Fibroblast of gingiva (primary cell): Measurements from ENCODE around the gene ASTN2.

ENCODE experiments used
- DNase-seq: peaks from one replicate; pipeline ENCODE4 v3.0.0-alpha.2; 2011; ENCODE audit warnings: low read depth

Gene ASTN2

DNA sequence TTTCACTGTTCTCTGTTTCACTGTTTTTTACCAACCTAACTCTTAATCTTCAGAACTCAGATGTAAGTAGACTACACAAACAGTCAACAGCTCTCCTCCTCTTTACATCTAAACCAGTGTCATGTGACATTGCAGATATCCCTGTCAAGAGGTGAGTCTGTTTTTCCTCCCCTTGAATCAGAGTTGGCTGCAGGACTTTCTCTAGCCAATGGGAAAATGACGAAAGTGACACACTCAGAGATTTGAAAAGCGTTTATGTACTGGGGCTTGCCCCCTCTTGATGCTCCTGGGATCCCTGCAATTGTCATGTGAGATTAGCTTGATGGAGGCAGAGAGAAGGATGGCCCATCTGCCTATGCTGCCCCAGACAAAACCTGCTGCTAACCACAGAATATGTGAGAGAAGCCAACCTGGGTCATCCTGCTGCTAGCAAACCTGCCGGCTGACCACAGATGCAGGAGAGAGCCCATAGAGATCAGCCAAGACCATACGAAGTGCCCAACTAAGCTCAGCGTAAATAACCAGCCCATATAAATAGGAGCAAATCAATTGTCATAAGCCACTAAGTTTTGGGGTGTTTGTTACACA, 111.1 kb downstream of the ASTN2 start:
- no peak for DNase-seq

DNA sequence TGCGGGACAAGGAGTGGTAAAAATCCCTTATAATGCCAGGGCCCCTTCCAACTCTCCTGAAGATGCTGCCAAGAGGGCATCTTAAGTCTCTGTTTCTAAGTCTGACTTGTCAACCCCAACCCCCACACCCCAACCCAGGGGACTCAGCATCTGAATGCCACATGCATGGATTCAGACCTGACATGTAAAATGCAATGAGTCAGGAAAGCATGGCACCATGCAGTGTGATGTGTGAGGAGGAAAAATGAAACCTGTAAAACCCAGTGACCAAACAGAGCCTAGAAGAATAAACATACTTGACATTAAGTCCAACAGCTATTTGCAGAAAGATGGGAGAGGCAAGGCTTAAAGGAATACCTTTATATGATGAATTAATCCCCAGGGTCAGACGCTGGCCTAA, 112.4 kb downstream of the ASTN2 start:
- no peak for DNase-seq

DNA sequence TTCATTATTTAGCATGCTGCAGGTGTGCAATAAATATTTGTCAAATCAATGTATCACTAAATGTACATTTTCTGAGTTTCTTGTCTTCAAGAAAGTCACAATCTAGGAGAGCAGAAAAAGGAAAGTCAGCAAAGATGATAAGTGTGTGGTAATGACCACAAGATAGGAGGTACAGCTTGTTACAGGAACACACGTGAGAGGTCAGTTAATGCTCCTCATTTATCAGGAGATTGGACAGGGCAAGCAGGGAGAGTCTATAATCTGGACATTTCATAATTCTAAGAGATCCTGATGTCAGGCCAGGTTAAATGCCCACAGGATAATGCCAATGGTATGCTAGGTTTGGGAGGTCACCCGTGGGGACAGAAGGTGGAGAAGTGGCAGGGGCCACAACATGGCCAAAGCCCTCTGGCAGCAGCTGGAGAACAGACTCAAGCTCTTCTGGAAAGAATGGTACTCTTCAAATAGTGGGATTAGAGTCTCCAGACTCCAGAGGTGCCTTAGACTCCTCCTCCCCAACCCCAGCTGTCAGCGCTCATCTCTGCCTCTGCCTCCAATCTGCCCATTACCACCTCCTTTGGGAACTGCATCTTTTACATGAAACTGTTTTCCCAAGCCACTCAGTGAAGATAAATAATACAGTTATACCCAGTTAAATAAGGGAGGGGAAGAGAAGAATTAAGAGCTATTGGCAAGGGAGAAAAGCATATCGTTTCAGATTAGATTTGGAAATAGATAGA, 114.3 kb downstream of the ASTN2 start:
- DNase-seq, result no peak

DNA sequence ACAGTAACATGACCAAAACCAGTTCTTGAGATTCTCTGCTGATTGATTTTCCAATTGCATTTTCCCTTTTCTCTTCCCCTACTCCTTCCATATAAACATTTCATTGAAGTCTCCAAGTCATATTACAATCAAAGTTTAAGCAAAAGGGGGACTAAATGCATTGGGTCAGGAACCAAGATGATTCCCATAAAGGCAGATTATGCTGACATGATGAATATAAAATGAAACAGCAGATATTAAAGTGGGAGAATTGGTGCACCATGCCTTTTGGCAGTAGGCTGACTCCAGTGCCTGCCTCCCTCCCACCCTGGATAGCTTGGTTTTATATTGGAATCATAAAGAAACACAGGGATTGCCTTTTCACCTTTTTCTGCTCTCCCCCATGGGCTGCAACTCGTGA, 118.4 kb downstream of the ASTN2 start:
- DNase-seq, result no peak

DNA sequence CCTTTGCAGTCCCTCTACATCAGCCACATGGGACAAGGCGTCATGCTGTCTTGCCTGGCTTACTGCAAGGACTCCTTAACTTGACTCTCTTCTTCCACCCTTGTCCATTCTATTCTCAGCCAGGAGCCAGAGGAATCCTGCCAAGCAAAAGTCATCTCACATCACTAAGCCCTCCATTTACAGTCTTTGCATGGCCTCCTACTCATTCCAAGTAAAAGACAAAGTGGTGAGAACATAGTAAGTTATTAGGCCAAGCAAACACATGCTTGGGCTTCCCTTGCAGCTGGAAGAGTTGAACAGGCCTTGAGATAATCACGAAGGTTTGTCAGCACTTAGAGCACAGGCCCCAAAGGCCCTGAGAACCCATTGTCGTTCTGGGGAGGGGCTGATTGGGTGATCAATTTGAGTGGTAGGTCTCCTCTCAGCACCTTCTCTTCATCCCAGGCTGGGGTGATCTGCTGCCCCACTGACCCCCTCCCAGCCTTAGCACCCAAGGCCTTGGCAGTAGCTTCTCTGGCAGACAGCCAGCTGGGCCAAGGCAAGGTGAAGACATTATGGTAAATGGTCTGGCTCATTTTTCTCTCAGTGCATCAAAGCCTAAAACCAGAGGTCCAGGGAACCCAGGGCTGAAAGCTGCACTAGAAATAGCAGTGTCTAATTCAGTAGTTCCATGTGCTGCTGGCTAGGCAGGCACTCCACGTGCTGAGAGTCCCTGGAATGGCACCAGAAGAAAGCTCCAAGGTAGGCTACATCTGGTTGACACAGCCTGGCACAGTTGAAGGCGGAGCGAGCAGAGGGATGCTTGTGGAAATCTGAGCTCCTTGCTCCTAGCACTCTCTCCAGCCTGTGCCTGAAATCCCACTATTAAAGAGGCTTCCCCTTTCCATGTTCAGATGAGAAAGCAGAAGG, 121.4 kb downstream of the ASTN2 start:
- DNase-seq, result no peak

DNA sequence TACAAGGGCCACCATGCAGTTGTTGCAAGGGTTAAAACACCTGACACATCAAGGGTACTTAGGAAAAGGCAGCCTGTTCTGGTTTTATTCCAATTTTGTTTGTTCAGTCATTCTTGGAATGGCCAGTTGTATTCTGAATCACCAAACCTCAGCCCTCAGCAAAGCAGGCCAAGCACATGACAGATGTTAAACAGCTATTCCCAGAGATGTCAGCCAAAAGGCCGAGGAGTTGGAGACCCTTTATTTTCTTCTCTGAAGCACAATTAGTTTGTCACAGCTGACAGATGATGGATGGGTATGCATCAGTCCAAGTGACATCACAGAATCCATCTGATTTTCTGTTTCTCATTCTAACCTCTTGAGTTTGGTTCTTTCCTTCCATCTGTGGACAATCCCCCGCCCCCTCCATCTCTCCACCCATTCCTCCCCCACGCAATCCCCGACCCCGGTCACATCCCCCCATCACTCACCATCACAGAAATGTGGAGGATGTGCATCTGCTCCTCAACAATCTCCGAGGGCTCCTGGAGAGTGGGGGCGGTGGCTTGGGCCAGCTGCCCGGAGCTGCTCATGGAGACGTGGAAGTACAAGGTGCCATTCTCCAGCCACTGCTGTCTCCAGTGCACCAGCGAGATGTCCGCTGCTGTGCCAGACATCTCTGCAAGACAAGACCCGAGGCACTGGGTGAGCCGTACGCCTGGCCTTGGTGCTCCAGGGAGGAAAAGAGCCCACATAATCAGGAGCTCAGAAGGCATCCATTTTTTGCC, 123.8 kb downstream of the ASTN2 start:
- DNase-seq, result no peak

DNA sequence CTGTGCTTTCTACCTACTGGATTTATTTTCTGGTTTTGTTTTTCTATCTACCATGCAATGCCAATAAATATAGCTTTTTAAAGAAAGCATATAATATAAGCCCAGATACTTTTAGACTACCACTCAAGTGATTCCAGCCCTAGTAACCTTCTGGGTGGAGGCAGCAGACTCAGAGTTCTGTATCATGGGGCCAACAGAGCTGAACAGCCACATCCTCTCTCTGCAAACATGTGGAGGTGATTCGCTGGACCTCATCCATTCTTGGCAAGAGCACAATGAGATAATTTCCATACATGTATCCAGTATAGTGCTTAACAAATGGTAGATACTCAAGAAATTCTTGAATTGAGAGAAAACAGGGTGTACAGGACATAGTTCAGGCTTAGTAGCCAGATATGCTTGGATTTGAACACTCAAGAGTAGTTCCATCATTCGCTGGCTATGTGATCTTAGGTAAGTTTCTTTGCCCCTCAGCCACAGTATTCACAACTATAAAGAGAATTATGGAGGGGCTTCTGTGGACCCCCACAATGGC, 124.5 kb downstream of the ASTN2 start:
- DNase-seq, result no peak

DNA sequence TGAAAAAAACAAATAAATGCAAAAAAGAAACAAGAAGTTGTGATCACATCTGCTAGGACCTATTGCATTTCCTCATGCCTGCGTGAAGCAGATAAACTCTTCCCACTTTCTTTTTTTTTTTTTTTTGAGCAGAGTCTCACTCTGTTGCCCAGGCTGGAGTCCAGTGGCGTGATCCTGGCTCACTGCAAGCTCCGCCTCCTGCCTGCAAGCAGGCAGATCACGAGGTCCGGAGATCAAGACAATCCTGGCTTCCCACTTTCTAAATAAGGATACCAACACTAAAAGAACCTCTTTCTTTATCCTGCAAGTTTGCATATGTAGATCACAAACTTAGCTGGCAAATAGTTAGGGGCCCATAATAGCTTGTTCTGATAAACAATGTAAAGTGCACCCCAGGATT, 128.6 kb downstream of the ASTN2 start:
- no peak for DNase-seq

DNA sequence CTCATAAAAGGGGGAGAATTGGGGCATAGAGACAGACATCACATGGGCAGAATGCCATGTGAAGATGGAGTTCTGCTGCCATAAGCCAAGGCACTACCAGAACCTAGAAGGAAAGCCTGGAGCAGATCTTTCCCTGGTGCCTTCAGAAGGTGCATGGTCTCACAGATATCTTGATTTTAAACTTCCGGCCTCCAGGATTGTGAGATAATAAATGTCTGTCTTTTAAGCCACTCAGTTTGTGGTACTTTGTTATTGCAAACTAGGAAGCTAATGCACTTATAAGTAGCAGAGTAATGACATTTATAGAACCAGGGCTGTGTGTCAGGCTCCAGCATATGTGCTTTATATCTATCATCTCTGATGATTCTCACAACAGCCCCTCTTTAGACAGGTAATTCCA, 130.4 kb downstream of the ASTN2 start:
- DNase-seq, result no peak

DNA sequence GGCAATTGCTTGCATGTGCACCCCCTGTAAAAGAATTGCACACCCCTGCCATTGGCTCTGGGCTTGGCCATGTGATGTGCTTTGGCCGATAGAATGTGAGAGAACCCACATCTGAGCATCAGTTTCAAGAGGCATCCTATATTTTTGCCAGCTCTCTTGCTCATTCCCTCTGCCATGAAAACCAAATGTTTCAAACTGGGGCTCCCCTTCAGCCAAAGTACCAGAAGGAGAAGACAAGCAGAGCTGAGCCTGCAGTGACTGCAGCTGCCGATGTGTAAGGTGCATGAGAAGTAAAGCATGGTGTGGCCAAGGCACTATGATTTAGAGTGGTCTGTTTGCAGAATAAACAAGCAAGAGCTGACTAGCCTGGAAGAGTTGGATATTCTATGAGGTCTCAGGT, 132.3 kb downstream of the ASTN2 start:
- no peak for DNase-seq

DNA sequence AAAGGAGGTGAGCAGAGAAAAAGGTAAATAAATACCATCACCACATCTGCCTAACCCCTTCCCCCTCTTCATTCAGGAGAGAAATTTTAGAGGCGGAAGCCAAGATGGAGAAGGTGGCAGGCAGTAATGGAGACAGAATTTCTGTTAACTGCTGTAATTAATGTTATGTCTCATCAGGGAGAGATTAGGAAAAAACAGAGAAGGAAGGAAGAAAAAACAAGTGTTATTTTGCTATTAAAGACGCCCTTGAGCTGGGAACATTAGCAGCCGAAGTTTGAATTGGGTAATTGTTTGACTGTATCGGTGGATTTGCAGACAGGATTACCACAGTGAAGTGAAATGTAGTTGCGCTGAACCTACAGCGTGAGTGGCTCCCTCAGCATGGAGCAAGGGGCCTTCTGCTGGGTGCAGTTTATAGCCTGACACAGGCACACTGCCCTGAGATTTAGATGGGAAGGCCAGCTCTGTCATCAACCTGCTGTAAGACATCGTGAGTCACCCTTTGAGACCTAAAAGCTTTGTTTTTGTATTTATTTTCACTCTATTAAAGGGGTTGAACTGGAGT, 136.3 kb downstream of the ASTN2 start:
- DNase-seq, result no peak

DNA sequence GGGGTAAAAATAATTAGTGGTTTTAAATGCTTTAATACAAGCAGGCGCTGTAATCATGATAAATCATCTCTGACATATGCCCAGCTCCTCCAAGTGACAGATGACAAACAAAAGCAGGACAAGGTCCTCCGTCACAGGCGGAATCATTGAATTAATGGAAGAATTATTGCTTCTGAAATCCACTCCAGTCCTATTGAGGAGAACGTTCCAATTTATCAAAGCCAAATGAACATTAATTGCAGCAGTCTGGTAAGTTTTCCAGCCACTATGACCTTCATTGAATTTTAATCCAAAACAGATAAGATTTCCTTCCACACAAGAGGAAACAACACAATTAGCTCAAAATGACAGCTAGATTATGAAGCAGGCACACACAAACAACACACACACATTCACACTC, 136.8 kb downstream of the ASTN2 start:
- DNase-seq, result no peak

DNA sequence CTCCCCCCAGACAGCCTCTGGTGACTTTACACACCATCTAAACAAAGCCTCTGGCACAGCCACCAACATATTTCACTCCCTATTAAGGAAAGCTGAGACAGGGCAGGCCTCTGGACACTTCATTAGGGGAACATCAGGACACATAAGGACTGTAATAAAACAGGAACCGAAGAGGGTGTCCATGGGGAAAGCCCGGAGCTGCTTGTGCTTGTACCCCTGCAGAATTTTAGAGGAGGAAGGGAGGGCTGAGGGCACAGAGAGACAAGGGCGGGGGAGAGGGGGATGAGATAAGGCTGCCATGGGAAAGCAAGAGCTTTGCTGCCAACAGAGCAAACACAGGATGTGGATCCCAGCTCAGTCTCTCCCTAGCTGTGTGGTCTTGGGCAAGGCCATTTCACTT, 138.4 kb downstream of the ASTN2 start:
- no peak for DNase-seq

DNA sequence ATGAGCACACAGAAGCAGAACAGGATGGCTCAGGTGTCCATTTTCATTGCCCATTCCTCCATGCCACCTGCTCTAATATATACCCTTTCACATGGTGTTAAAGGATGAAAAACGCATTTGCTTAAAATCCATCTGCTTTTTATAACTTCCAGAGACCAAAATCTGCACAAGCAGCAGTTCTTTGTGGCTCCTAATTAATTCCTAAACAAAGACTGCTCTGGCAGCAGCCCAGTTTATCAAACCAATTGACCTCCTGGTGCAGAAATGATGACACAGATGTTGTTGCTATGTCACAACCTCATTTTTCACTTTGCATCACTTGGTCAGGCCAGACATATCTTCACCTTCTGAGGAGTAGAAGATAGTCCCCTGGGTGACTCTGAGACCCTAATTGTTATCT, 141.2 kb downstream of the ASTN2 start:
- DNase-seq, result no peak

DNA sequence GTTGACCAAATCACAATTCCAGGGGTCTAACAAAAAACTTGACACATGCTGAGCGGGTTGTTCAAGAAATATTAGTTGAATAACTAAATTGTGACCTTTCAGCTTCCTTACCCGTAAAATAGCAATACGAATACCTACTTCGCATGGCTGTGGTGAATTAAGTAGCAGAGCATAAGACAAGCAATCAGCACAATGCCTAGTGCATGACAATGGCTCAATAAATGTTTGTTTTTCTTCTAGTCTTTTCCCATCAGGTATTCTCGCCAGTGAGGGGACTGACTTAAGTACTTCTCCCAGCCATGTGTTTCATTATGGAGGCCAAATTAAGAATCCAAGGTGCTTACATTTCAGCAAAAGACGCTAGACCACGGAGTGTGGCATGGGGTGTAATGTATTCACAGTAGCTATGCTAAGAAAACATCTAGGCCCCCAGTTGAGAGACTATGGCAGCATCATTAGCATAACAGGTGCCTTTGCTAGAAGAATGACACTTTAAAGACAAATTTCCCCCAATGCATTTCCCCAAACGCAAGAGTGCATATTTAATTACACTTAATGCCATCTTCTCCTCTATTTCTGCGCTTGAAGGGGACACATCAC, 145.9 kb downstream of the ASTN2 start:
- DNase-seq, result no peak

DNA sequence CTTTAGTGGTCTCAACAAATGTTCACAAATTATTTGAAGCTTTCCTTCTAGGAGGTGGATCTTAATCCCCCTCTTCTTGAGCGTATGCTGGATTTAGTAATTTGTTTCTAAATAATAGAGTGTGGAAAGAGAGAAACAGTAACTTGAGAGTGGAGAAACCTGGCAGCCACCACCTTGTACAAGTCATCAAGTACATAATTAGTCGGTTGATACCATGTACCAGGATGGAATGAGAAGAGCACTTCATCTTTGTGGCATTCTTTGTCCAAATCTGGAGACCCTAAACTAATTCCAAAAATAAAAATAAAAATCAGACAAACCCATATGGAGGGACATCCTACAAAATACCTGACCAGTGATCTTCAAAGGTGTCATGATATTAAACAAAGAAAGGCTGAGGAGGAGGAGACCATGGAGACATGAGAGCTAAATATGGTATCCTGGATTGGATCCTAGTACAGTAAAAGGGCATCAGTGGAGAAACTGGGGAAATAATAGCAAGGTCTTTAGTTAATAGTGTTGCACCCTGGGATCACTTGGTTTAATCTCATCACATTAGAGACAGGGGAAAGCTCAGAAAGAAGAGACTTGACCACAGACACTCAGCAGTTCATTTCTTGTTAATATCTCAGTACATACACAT, 147.9 kb downstream of the ASTN2 start:
- no peak for DNase-seq

DNA sequence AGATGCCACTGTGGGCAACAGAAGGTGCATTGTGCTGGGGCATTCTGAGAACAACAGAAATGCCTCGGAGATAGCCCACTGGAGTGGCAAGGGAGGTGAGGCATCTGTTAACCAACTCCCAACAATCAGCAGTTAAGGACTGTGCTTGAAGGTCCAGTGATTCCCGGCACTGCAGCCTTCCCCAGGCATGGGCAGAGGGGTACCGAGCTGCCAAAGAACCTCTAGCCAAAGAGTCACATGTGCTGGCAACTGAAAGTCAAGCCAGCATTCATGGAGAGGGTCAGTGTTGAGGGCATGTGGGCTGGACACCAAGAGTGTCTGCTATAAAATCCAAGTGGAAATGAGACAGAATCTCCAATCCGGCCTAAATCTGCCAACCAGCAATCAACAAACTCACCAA, 149.6 kb downstream of the ASTN2 start:
- no peak for DNase-seq

DNA sequence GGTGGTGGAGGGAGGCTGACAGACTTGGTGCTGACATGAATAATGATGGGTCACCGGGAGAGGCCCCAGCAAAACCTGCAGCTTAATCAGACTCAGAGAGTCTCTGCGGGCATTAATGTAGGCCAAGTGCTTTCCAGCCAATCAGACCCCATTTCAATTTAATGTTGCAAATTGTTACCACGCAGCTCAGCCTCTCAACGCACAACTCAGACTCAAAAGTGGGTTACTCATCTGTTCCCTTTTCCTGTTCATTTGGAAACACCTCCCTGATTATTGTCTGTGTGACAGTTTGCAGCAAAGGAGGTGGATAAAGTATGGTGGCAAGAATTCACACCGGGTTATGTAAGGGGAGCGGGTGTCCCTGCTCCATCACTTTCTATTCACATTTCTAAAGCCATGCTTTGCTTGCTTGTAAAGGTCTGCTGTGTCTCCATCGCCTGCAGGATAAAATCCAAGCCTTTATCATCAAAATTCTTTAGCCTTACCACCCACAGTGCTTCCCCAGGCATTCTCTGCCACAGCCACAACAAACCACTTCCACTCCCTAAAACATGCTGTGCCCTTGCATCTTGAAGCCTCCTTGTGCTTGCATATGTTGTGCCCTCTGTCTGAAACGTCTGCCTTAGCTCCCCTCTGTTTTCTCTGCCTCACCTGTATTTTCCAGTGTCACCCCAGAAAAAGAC, 156.5 kb downstream of the ASTN2 start:
- no peak for DNase-seq

DNA sequence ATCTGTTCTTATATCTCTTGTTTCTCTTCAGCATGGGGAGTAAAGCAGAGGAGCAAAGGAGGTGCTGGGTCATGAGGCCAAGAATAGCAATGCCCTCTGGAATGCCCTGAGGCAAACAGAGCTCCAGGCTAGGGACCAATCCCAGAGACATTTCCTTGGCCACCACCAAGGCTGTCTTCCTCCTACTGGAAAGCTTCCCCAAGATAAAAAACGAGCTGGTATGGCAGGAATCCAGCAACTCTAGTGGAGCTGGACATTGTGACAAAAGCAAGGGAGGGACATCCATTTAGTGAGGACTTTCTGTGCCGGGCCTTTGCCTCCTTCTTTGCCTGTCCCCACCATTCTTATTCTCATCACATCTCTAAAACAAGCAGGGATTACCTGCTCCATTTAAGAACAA, 161.6 kb downstream of the ASTN2 start:
- no peak for DNase-seq

DNA sequence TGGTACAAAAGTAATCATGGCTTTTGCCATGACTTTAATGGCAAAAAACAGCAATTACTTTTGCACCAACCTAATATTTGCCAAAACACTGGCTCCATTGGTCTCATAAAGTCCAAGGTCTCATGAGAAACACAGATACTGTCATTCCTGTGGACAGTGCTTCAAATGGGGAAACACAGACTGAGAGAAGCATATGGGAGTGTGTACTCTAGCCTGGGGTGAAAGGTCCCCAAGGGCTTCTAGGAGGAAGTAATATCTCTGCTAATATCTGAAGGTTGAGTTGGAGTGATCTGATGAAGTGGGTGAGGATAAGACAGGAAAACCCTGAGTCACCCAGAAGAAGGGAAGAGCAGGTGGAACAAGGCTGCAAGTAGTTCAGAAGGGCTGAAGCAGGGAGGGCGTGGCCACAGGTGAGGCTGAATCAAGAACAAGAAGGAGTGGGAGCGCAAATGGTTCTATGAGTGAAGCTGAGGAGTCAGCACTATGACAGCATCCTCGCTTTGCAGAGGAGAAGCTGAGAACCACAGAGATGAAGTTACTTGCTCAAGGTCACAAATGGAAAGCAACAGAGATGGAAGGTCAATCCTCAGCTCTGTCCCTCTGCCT, 164.1 kb downstream of the ASTN2 start:
- no peak for DNase-seq
